ENCODE data around the gene GGPS1.

GRCh38 chr1:235329139-235329902 lies 951 bp downstream of the GGPS1 start:
- TF ChIP-seq CTCF (IDR thresholded peaks at IDR 0.05; ENCODE audit: poor library complexity, severe bottlenecking) (no peak), REST (IDR thresholded peaks at IDR 0.05; ENCODE audit: borderline replicate concordance) (peak; percentile 41), EP300 (conservative IDR thresholded peaks at IDR 0.05; ENCODE audit: poor library complexity, severe bottlenecking) (no peak), POLR2AphosphoS5 (IDR thresholded peaks at IDR 0.05) (no peak), EZH2 (IDR thresholded peaks at IDR 0.05; ENCODE audit: borderline replicate concordance, insufficient read depth, low read length, poor library complexity, severe bottlenecking) (no peak), MXI1 (conservative IDR thresholded peaks at IDR 0.05; ENCODE audit: poor library complexity, severe bottlenecking) (peak; percentile 24), TAF1 (IDR thresholded peaks at IDR 0.05; ENCODE audit: low read depth) (no peak), RAD21 (conservative IDR thresholded peaks at IDR 0.05) (no peak)
